ENCODE measurements around the gene KRT78. TPM values are rescaled to one million over a fixed set of nuclear protein-coding genes. Genes with fewer than 3 reads are reported as not detected.

Gene KRT78
- total and polyA plus RNA-seq, 2 donors (not counting 1 experiment from before 2014, with no cell fraction given), result not detected

DNA sequence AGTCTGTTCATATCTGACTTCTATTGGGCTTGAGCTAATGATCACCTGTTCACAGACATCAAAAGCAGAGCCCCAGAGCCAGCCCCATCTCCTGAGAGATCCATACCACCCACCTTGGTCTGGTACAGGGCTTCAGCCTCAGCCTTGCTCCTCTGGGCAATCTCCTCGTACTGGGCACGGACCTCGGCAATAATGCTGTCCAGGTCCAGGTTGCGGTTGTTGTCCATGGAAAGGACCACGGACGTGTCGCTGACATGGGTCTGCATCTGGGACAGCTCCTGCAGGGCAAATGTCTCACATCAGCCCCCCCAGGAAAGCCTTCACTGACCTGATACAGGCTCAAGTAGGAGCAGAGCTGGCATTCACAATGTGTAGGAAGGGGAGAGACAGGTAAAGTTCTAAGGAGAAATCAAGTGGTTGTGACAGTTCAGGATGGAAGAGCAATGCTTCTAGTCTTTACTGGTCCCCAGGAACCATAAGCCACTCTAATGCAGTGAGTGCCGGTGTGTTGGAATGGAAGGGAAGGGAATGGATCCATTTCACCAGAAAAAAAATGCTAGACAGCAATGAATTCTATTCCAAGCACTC lies 40.1 kb downstream of the KRT78 start:
- Histone ChIP-seq H3K9me3 (ENCODE audit: control extremely low read depth in 1 of 3, control insufficient read depth in 2 of 3, insufficient read depth in 1 of 3, low read length in 2 of 3) (no peaks in the 10 kb centered on the region), H3K36me3 (replicated peaks in 1 of 2; ENCODE audit: control extremely low read depth in 1 of 2, control insufficient read depth in 1 of 2, extremely low read depth in 1 of 2, insufficient read depth in 2 of 2, low read length in 1 of 2) (no peaks in the 10 kb centered on the region), H3K4me1 (ENCODE audit: control insufficient read depth in 2 of 2, insufficient read depth in 2 of 2, low read length in 2 of 2) (no peaks in the 10 kb centered on the region), H3K79me2 (ENCODE audit: control insufficient read depth, insufficient read depth, low read length) (no peaks in the 10 kb centered on the region), H3K4me2 (replicated peaks; ENCODE audit: low read depth, low read length, poor library complexity, severe bottlenecking) (no peak overlapping the region), H3K27ac (ENCODE audit: low read length in 2 of 2) (no peak overlapping the region), H2AFZ (ENCODE audit: insufficient read depth, low read depth, low read length, poor library complexity, severe bottlenecking) (no peak overlapping the region), H3K4me3 (ENCODE audit: control extremely low read depth in 1 of 5, extremely low read depth in 1 of 5, insufficient read depth in 1 of 5, low read depth in 2 of 5, low read length in 4 of 5) (no peak overlapping the region), H3K9ac (ENCODE audit: low read length) (no peak overlapping the region), H3K27me3 (replicated peaks in 1 of 4; ENCODE audit: control extremely low read depth in 1 of 4, control insufficient read depth in 3 of 4, insufficient read depth in 4 of 4, low read length in 3 of 4) (no peaks in the 10 kb centered on the region), H4K20me1 (ENCODE audit: control insufficient read depth, insufficient read depth, low read length, poor library complexity, severe bottlenecking) (no peaks in the 10 kb centered on the region)
- Mint-ChIP-seq H3K27ac (no peak overlapping the region), H3K4me3 (no peak overlapping the region), H3K9me3 (ENCODE audit: insufficient read depth) (no peaks in the 10 kb centered on the region), H3K27me3 (peaks cover 23% of the 10 kb centered on the region), H3K4me1 (no peaks in the 10 kb centered on the region)
- intact Hi-C loops (cut with micrococcal nuclease), result no loop called here
- TF ChIP-seq EZH2 (IDR thresholded peaks at IDR 0.05; ENCODE audit: borderline replicate concordance, insufficient read depth, low read depth, low read length, poor library complexity, severe bottlenecking), result no peak
- TF ChIP-seq, protein P1, sequence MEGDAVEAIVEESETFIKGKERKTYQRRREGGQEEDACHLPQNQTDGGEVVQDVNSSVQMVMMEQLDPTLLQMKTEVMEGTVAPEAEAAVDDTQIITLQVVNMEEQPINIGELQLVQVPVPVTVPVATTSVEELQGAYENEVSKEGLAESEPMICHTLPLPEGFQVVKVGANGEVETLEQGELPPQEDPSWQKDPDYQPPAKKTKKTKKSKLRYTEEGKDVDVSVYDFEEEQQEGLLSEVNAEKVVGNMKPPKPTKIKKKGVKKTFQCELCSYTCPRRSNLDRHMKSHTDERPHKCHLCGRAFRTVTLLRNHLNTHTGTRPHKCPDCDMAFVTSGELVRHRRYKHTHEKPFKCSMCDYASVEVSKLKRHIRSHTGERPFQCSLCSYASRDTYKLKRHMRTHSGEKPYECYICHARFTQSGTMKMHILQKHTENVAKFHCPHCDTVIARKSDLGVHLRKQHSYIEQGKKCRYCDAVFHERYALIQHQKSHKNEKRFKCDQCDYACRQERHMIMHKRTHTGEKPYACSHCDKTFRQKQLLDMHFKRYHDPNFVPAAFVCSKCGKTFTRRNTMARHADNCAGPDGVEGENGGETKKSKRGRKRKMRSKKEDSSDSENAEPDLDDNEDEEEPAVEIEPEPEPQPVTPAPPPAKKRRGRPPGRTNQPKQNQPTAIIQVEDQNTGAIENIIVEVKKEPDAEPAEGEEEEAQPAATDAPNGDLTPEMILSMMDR (IDR thresholded peaks at IDR 0.05), result no peak
- no peak for DNase-seq
- 95% methylated on average over 7 of the region's 8 CpGs for WGBS (ENCODE audit: insufficient coverage)
- POLR2A ChIA-PET, result no interaction called here
- no peak for ATAC-seq (ENCODE audit: low read depth)
- CTCF ChIA-PET, result no interaction called here

DNA sequence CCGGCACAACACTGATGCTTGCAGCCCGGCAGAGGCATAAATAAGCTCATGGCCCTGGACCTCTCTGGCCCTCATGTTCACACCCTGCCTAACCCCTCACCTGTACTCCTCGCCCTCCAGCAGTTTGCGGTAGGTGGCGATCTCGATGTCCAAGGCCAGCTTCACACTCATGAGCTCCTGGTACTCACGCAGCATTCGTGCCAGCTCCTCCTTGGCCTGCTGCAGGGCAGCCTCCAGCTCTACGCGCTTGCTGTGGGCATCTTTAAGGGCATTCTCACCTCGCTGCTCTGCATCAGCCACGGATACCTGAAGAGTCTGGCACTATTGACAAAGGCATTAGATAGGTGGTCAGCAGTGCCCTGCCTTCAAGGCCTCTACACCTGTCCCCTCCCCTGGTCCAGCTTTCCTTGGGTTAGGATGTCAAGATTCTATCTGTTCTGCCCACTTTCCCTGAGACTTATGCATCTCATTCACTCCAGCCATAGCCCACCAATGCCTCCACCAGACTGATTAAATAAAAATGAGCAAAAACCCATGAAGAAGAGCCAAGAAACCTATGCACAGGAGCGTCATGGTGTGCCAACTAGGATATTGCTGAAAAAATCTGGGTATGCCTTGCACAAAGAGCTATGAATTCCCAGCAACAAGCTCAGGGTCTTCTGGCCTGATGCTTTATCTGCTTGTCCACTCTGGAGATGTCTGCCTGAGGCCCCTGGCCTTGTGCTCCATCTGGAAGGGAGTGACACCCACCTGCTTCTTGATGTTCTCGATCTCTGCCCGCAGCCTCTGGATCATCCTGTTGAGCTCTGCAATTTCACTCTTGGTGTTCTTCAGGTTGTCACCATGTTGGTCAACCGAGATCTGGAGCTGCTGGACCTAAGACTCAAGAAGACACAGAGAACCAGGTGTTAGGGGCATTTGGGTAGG lies 41.0 kb downstream of the KRT78 start:
- Mint-ChIP-seq H3K4me3 (no peak overlapping the region), H3K4me1 (no peaks in the 10 kb centered on the region), H3K27ac (no peak overlapping the region), H3K27me3 (peaks cover 28% of the 10 kb centered on the region), H3K9me3 (ENCODE audit: insufficient read depth) (no peaks in the 10 kb centered on the region)
- no peak overlapping the region for H3K4me2 ChIP-seq (replicated peaks; ENCODE audit: low read depth, low read length, poor library complexity, severe bottlenecking)
- H4K20me1 ChIP-seq (ENCODE audit: control insufficient read depth, insufficient read depth, low read length, poor library complexity, severe bottlenecking), result no peaks in the 10 kb centered on the region
- no peak overlapping the region for H3K27ac ChIP-seq (ENCODE audit: low read length in 2 of 2)
- H3K4me3 ChIP-seq (ENCODE audit: control extremely low read depth in 1 of 5, extremely low read depth in 1 of 5, insufficient read depth in 1 of 5, low read depth in 2 of 5, low read length in 4 of 5), result no peak overlapping the region
- H2AFZ ChIP-seq (ENCODE audit: insufficient read depth, low read depth, low read length, poor library complexity, severe bottlenecking), result no peak overlapping the region
- DNase-seq (no peak), ATAC-seq (ENCODE audit: low read depth) (no peak)
- TF ChIP-seq EZH2 (IDR thresholded peaks at IDR 0.05; ENCODE audit: borderline replicate concordance, insufficient read depth, low read depth, low read length, poor library complexity, severe bottlenecking), result no peak
- TF ChIP-seq, protein P1 (IDR thresholded peaks at IDR 0.05), result no peak
- intact Hi-C loops (cut with micrococcal nuclease), result no loop called here
- H3K36me3 ChIP-seq (replicated peaks in 1 of 2; ENCODE audit: control extremely low read depth in 1 of 2, control insufficient read depth in 1 of 2, extremely low read depth in 1 of 2, insufficient read depth in 2 of 2, low read length in 1 of 2), result no peaks in the 10 kb centered on the region
- no peaks in the 10 kb centered on the region for H3K27me3 ChIP-seq (replicated peaks in 1 of 4; ENCODE audit: control extremely low read depth in 1 of 4, control insufficient read depth in 3 of 4, insufficient read depth in 4 of 4, low read length in 3 of 4)
- WGBS (ENCODE audit: insufficient coverage), result 90% methylated on average over 16 of the region's 16 CpGs
- no peak overlapping the region for H3K9ac ChIP-seq (ENCODE audit: low read length)
- no peaks in the 10 kb centered on the region for H3K79me2 ChIP-seq (ENCODE audit: control insufficient read depth, insufficient read depth, low read length)
- CTCF ChIA-PET, result no interaction called here
- POLR2A ChIA-PET, result no interaction called here
- no peaks in the 10 kb centered on the region for H3K9me3 ChIP-seq (ENCODE audit: control extremely low read depth in 1 of 3, control insufficient read depth in 2 of 3, insufficient read depth in 1 of 3, low read length in 2 of 3)
- no peaks in the 10 kb centered on the region for H3K4me1 ChIP-seq (ENCODE audit: control insufficient read depth in 2 of 2, insufficient read depth in 2 of 2, low read length in 2 of 2)
